HepG2 (cell line): ENCODE measurements around the gene ADCY7. TPM values are rescaled to one million over a fixed set of nuclear protein-coding genes. Genes with fewer than 3 reads are reported as not detected.

Source experiments
- KLF12 ChIP-seq: sonication (generic); formaldehyde crosslinking; IDR thresholded peaks from 2 replicates; pipeline ENCODE4 v1.4.0; 2020; ENCODE audit warnings: missing genetic modification reagents, borderline replicate concordance
- MLLT10 ChIP-seq: sonication (generic); formaldehyde crosslinking; IDR thresholded peaks from 2 replicates; pipeline ENCODE4 v1.4.0; 2020; ENCODE audit warnings: missing genetic modification reagents
- PCBP2 ChIP-seq: fragments of 200-400 bp; formaldehyde crosslinking; optimal IDR thresholded peaks from 2 replicates; pipeline ENCODE3; 2018; ENCODE audit warnings: low read length, low read depth; ENCODE audit not compliant: poor library complexity, severe bottlenecking
- RFXAP ChIP-seq: sonication (generic); formaldehyde crosslinking; IDR thresholded peaks from 2 replicates; pipeline ENCODE4 v1.4.0; 2020; ENCODE audit warnings: missing genetic modification reagents, borderline replicate concordance
- SP4 ChIP-seq: sonication (generic); formaldehyde crosslinking; IDR thresholded peaks from 2 replicates; pipeline ENCODE4 v1.8.1; 2023; ENCODE audit warnings: mild to moderate bottlenecking, missing genetic modification reagents
- SRSF9 ChIP-seq: fragments of 200-400 bp; formaldehyde crosslinking; IDR thresholded peaks from 2 replicates; pipeline ENCODE4 v1.6.1; 2018; ENCODE audit warnings: borderline replicate concordance, mild to moderate bottlenecking, low read depth, low read length; ENCODE audit not compliant: insufficient read depth, poor library complexity, severe bottlenecking
- ZNF235 ChIP-seq: sonication (generic); formaldehyde crosslinking; IDR thresholded peaks from 2 replicates; pipeline ENCODE4 v1.8.1; 2023; ENCODE audit warnings: mild to moderate bottlenecking, missing genetic modification reagents, borderline replicate concordance
- ZSCAN30 ChIP-seq: sonication (generic); formaldehyde crosslinking; IDR thresholded peaks from 2 replicates; pipeline ENCODE4 v1.5.0; 2020; ENCODE audit warnings: mild to moderate bottlenecking, missing genetic modification reagents
- polyA plus RNA-seq, 8 experiments: library from polyadenylated mRNA; depleted of rRNA in 3 of 8; stranded (reverse) in 7 of 8; unstranded in 1 of 8; fragments of >200 nt; fragmentation: Illumina TruSeq in 4 of 8; extraction: Trizol in 4 of 8; gene quantifications; 2 replicates each; pipeline versions ENCODE4 v1.2.1 to v1.2.3, GENCODE V29; 2011 to 2016; ENCODE audit warnings: low read depth in 4 of 8, missing spikeins in 1 of 8, mixed read lengths in 1 of 8; ENCODE audit not compliant: insufficient read depth in 1 of 8
- total RNA-seq, 5 experiments: library from RNA; depleted of rRNA; stranded (reverse); fragments of >200 nt; fragmentation: Illumina TruSeq; extraction: Trizol; gene quantifications; 2 replicates each; pipeline ENCODE4 v1.2.3, GENCODE V29; 2016; ENCODE audit warnings: low read depth in 1 of 5
- TF ChIP-seq, protein P1 (sequence below): IDR thresholded peaks from 2 replicates; pipeline ENCODE4 v1.6.1; 2016; ENCODE audit warnings: low read depth, missing genetic modification reagents, missing compliant biosample characterization
- TF ChIP-seq, protein P2 (sequence below): IDR thresholded peaks from 2 replicates; pipeline ENCODE4 v1.6.1; 2018; ENCODE audit warnings: missing genetic modification reagents
- TF ChIP-seq, protein P3 (sequence below): sonication (generic); formaldehyde crosslinking; IDR thresholded peaks from 2 replicates; pipeline ENCODE4 v1.4.0; 2020; ENCODE audit warnings: missing genetic modification reagents, low read depth, mild to moderate bottlenecking, borderline replicate concordance
- TF ChIP-seq, protein P4 (sequence below): sonication (generic); formaldehyde crosslinking; IDR thresholded peaks from 2 replicates; pipeline ENCODE4 v1.4.0; 2020; ENCODE audit warnings: mild to moderate bottlenecking, missing genetic modification reagents
- TF ChIP-seq, protein P5 (sequence below): sonication (generic); formaldehyde crosslinking; IDR thresholded peaks from 2 replicates; pipeline ENCODE4 v1.5.1; 2020; ENCODE audit warnings: mild to moderate bottlenecking, missing genetic modification reagents
- TF ChIP-seq, protein P6 (sequence below): sonication (generic); formaldehyde crosslinking; IDR thresholded peaks from 2 replicates; pipeline ENCODE4 v1.8.1; 2023; ENCODE audit warnings: mild to moderate bottlenecking, moderate library complexity, missing genetic modification reagents

Gene ADCY7
- total and polyA plus RNA-seq, 2 of the 13 experiments (the other 11 are each of a cell fraction or from before 2014, with no cell fraction given) = 2.2 to 4.3 TPM

DNA sequence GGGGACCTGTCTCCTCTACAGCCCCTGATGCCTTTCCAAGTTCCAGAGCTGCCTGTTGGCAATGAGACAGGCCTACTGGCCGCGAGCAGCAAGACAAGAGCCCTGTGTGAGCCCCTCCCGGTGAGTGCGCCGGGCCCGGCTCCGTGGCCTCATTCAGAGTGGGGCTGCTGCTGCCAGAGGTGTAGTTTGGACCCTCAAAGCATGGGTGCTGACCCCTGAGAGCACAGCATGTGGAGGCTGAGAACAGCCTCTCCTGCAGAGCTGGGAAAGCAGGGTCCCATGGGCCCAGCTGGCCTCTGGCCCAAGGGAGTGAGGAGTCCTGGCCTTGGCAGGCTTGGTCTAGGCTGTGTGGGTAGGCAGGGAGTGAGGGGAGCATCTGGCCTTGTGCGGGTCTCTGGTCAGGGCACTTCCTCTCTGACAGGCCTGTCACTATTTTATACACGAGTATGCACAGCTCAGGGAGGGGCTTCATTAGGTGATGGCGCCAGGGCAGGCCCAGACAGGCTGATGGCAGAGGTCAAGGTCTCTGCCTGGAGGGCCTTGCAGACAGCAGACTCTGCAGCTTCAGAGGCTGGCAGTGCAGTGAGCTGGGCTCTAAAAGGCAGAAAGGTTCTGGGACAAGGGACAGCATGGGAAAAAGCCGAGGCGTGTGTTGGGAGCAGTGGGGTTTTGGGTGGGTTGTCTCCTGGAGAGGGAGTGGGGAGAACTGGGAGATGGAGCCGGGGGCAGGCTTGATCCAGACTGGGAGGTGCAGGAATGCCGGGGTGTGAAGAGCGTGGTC, 43.4 kb downstream of the ADCY7 start (continued):
- TF ChIP-seq, protein P1, sequence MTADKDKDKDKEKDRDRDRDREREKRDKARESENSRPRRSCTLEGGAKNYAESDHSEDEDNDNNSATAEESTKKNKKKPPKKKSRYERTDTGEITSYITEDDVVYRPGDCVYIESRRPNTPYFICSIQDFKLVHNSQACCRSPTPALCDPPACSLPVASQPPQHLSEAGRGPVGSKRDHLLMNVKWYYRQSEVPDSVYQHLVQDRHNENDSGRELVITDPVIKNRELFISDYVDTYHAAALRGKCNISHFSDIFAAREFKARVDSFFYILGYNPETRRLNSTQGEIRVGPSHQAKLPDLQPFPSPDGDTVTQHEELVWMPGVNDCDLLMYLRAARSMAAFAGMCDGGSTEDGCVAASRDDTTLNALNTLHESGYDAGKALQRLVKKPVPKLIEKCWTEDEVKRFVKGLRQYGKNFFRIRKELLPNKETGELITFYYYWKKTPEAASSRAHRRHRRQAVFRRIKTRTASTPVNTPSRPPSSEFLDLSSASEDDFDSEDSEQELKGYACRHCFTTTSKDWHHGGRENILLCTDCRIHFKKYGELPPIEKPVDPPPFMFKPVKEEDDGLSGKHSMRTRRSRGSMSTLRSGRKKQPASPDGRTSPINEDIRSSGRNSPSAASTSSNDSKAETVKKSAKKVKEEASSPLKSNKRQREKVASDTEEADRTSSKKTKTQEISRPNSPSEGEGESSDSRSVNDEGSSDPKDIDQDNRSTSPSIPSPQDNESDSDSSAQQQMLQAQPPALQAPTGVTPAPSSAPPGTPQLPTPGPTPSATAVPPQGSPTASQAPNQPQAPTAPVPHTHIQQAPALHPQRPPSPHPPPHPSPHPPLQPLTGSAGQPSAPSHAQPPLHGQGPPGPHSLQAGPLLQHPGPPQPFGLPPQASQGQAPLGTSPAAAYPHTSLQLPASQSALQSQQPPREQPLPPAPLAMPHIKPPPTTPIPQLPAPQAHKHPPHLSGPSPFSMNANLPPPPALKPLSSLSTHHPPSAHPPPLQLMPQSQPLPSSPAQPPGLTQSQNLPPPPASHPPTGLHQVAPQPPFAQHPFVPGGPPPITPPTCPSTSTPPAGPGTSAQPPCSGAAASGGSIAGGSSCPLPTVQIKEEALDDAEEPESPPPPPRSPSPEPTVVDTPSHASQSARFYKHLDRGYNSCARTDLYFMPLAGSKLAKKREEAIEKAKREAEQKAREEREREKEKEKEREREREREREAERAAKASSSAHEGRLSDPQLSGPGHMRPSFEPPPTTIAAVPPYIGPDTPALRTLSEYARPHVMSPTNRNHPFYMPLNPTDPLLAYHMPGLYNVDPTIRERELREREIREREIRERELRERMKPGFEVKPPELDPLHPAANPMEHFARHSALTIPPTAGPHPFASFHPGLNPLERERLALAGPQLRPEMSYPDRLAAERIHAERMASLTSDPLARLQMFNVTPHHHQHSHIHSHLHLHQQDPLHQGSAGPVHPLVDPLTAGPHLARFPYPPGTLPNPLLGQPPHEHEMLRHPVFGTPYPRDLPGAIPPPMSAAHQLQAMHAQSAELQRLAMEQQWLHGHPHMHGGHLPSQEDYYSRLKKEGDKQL (CRISPR knock-in tag) = no peak
- TF ChIP-seq, protein P2, sequence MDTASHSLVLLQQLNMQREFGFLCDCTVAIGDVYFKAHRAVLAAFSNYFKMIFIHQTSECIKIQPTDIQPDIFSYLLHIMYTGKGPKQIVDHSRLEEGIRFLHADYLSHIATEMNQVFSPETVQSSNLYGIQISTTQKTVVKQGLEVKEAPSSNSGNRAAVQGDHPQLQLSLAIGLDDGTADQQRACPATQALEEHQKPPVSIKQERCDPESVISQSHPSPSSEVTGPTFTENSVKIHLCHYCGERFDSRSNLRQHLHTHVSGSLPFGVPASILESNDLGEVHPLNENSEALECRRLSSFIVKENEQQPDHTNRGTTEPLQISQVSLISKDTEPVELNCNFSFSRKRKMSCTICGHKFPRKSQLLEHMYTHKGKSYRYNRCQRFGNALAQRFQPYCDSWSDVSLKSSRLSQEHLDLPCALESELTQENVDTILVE (CRISPR knock-in tag) = no peak
- TF ChIP-seq, protein P3, sequence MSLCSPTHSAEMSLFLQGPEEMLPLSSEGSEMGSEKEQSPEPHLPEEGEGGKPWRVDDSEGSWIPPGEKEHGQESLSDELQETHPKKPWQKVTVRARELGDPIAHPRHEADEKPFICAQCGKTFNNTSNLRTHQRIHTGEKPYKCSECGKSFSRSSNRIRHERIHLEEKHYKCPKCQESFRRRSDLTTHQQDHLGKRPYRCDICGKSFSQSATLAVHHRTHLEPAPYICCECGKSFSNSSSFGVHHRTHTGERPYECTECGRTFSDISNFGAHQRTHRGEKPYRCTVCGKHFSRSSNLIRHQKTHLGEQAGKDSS (CRISPR knock-in tag) = no peak
- TF ChIP-seq PCBP2 = no peak
- no peak for TF ChIP-seq ZNF235 (CRISPR knock-in tag)
- TF ChIP-seq, protein P4, sequence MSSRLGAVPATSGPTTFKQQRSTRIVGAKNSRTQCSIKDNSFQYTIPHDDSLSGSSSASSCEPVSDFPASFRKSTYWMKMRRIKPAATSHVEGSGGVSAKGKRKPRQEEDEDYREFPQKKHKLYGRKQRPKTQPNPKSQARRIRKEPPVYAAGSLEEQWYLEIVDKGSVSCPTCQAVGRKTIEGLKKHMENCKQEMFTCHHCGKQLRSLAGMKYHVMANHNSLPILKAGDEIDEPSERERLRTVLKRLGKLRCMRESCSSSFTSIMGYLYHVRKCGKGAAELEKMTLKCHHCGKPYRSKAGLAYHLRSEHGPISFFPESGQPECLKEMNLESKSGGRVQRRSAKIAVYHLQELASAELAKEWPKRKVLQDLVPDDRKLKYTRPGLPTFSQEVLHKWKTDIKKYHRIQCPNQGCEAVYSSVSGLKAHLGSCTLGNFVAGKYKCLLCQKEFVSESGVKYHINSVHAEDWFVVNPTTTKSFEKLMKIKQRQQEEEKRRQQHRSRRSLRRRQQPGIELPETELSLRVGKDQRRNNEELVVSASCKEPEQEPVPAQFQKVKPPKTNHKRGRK (CRISPR knock-in tag) = no peak
- TF ChIP-seq ZSCAN30 (CRISPR knock-in tag) = no peak
- TF ChIP-seq, protein P5, sequence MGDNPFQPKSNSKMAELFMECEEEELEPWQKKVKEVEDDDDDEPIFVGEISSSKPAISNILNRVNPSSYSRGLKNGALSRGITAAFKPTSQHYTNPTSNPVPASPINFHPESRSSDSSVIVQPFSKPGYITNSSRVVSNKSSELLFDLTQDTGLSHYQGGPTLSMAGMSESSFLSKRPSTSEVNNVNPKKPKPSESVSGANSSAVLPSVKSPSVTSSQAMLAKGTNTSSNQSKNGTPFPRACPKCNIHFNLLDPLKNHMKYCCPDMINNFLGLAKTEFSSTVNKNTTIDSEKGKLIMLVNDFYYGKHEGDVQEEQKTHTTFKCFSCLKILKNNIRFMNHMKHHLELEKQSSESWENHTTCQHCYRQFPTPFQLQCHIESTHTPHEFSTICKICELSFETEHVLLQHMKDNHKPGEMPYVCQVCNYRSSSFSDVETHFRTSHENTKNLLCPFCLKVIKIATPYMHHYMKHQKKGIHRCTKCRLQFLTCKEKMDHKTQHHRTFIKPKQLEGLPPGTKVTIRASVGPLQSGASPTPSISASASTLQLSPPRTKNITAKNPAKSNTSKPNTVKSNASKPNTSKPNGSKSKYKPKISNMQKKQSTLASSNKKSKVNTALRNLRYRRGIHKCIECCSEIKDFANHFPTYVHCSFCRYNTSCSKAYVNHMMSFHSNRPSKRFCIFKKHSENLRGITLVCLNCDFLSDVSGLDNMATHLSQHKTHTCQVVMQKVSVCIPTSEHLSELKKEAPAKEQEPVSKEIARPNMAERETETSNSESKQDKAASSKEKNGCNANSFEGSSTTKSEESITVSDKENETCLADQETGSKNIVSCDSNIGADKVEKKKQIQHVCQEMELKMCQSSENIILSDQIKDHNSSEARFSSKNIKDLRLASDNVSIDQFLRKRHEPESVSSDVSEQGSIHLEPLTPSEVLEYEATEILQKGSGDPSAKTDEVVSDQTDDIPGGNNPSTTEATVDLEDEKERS = no peak
- no peak for TF ChIP-seq SRSF9
- no peak for TF ChIP-seq RFXAP (CRISPR knock-in tag)
- TF ChIP-seq, protein P6, sequence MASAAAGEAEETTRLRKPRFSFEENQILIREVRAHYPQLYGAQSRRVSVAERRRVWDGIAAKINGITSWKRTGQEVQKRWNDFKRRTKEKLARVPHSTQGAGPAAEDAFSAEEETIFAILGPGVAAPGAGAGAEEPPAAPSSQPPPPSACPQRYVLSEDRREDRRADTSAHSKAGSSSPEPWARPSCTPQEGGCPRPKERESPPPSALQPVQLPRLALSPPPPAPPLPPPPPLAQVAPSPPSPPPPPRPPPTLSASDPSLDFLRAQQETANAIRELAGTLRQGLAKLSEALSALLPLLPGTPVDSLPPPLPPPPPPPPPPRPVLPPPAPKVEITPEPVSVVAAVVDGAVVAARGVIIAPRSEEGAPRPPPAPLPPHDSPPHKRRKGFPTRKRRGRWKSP (CRISPR knock-in tag) = no peak
- no peak for TF ChIP-seq MLLT10 (CRISPR knock-in tag)
- TF ChIP-seq SP4 (CRISPR knock-in tag) = no peak
- no peak for TF ChIP-seq KLF12
